Uterus (tissue), 2 donors: Measurements from ENCODE around the gene TOLLIP.

Experiments used
- CTCF ChIP-seq, 4 experiments: fragments of 200-600 bp in 2 of 4; fragments of 450-650 bp in 2 of 4; sonication (generic) in 2 of 4; IDR thresholded peaks; one replicate each; pipeline ENCODE4 v1.5.1; 2016 to 2019; ENCODE audit warnings: antibody characterized with exemption in 4 of 4, mild to moderate bottlenecking in 2 of 4, moderate library complexity in 1 of 4
- POLR2A ChIP-seq, 2 donors: fragments of 450-650 bp; IDR thresholded peaks; one replicate each; pipeline ENCODE4 v1.6.1; 2016; ENCODE audit warnings: antibody characterized with exemption in 2 of 2, mild to moderate bottlenecking in 1 of 2, moderate library complexity in 1 of 2

GRCh38 chr11:1230456-1231395 lies 78.7 kb downstream of the TOLLIP start:
- TF ChIP-seq CTCF (IDR thresholded peaks at IDR 0.05): no peak
- TF ChIP-seq POLR2A (IDR thresholded peaks at IDR 0.05): no peak
